Uterus (tissue), 4 donors: Measurements from ENCODE around the gene NOS1AP. TPM values are rescaled to one million over a fixed set of nuclear protein-coding genes. Genes with fewer than 3 reads are reported as not detected.

Experiments used
- DNase-seq, 2 donors: peaks; one replicate each; pipeline ENCODE4 v3.0.0-alpha.2; 2019 to 2020
- H3K27ac ChIP-seq, 2 donors: fragments of 200-600 bp; sonication (generic); 1 replicate in 1 of 2; 2 replicates in 1 of 2; pipeline ENCODE4 v1.5.1; 2016 to 2018
- H3K27me3 ChIP-seq, 2 donors: fragments of 200-600 bp; sonication (generic); one replicate each; pipeline ENCODE4 v1.5.1; 2018 to 2019; ENCODE audit warnings: control low read depth in 1 of 2
- H3K36me3 ChIP-seq, 2 donors: fragments of 200-600 bp; sonication (generic); one replicate each; pipeline ENCODE4 v1.5.1; 2019; ENCODE audit warnings: control low read depth in 1 of 2
- H3K4me1 ChIP-seq, 2 donors: fragments of 200-600 bp; sonication (generic); one replicate each; pipeline ENCODE4 v1.5.1; 2018 to 2019; ENCODE audit warnings: control low read depth in 1 of 2
- H3K4me3 ChIP-seq, 2 donors: fragments of 200-600 bp; sonication (generic); 1 replicate in 1 of 2; 2 replicates in 1 of 2; pipeline ENCODE4 v1.5.1; 2018 to 2019; ENCODE audit warnings: mild to moderate bottlenecking in 1 of 2
- H3K9me3 ChIP-seq, 2 donors: fragments of 200-600 bp; sonication (generic); one replicate each; pipeline ENCODE4 v1.5.1; 2019; ENCODE audit warnings: control low read depth in 1 of 2
- CTCF ChIP-seq, 4 experiments: fragments of 200-600 bp in 2 of 4; fragments of 450-650 bp in 2 of 4; sonication (generic) in 2 of 4; IDR thresholded peaks; one replicate each; pipeline ENCODE4 v1.5.1; 2016 to 2019; ENCODE audit warnings: antibody characterized with exemption in 4 of 4, mild to moderate bottlenecking in 2 of 4, moderate library complexity in 1 of 4
- POLR2A ChIP-seq, 2 donors: fragments of 450-650 bp; IDR thresholded peaks; one replicate each; pipeline ENCODE4 v1.6.1; 2016; ENCODE audit warnings: antibody characterized with exemption in 2 of 2, mild to moderate bottlenecking in 1 of 2, moderate library complexity in 1 of 2
- intact Hi-C: fragments of 100-400 bp; cut with DNase I; formaldehyde crosslinking; loops from one replicate; pipeline ENCODE4 v1.15.1; 2023; ENCODE audit warnings: low total_unique reads
- total RNA-seq, 4 donors: library from RNA; depleted of rRNA in 3 of 4; stranded (reverse); fragments of >200 nt in 3 of 4; gene quantifications; one replicate each; pipeline versions ENCODE4 v1.1.0 to v1.2.4, GENCODE V29; 2014 to 2023
- donor health status: DM: yes; HTN: yes; CAD: no.

Gene NOS1AP
- total RNA-seq, 4 donors from 2014 or later = under 0.01 to 5.3 (median 1.9) TPM; not detected in 1

DNA sequence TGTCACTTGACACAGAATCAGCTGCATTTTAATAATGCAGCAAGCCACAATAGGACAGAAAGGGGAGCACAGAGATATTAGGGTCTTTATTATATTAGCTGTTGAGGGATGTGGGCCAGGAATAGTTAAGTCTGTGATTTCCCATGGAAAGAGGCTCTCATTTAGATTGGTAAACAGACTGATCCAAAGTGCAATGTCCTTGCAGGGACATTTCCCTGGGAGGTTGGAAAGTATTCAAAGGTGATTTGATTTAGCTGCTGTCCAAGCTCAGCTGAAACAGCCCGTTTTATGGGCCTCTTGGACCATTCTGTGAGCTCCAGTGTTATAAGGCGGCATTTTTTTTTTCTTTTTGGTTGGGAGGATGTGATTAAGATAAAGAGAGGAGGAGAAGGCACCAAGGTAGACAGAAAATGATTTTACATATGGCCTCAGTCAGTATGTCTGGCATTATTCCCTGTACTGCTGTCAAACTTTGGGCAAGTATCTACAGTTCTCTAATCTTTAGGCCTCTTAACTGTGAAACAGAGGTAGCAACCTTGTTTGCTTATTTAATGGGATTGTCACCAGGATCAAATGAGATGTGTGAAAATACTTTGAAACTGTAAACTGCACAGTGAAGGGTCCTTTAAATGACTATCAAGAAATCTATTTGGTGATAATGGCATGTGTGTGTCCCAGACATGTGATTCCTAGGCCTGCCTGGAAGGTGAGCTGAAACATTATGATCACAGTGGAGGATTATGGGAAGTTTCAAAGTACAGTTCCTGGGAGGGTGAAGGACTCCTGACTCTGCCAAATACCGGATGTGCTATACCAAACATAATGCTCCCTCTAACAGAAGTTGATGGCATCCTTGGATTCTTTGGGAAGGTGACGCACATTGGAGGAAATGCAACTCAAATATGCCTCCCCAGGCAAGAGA, 62.2 kb downstream of the NOS1AP start:
- TF ChIP-seq CTCF (IDR thresholded peaks at IDR 0.05) (no peak), POLR2A (IDR thresholded peaks at IDR 0.05) (no peak)
- DNase-seq = no peak
- Histone ChIP-seq H3K27ac (no peak overlapping the region), H3K4me3 (no peak overlapping the region), H3K36me3 (no peaks in the 10 kb centered on the region), H3K27me3 (no peaks in the 10 kb centered on the region), H3K9me3 (no peaks in the 10 kb centered on the region), H3K4me1 (no peaks in the 10 kb centered on the region)
- intact Hi-C loops = no loop called here

GRCh38 chr1:162133566-162133965, 64.1 kb downstream of the NOS1AP start:
- no peaks in the 10 kb centered on the region for H3K27me3 ChIP-seq
- no peak overlapping the region for H3K4me3 ChIP-seq
- no peak for DNase-seq
- TF ChIP-seq POLR2A (IDR thresholded peaks at IDR 0.05) (no peak), CTCF (IDR thresholded peaks at IDR 0.05) (no peak)
- no peaks in the 10 kb centered on the region for H3K9me3 ChIP-seq
- no peak overlapping the region for H3K27ac ChIP-seq
- H3K36me3 ChIP-seq = no peaks in the 10 kb centered on the region
- intact Hi-C loops = no loop called here
- no peaks in the 10 kb centered on the region for H3K4me1 ChIP-seq

DNA sequence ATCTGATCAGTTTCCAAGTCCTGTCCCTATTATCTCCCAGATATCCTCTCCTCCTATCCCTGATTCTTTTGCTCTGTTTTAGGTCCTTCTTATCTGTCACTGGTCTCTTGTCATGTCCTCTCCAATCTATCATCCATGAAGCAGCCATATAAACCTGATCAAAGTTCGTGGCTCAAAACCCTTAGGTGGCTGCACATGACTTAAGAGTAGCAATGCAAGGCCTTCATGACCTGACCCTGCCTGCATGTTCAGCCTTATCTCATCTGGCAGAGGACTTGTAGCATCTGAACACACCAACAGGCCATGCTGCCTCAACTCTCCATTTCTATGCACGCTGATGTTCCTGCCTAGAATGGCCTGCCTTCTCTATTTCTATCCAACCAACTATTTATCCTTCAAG, 65.2 kb downstream of the NOS1AP start:
- no peak for DNase-seq
- no peaks in the 10 kb centered on the region for H3K27me3 ChIP-seq
- TF ChIP-seq CTCF (IDR thresholded peaks at IDR 0.05) (no peak), POLR2A (IDR thresholded peaks at IDR 0.05) (no peak)
- no peak overlapping the region for H3K4me3 ChIP-seq
- H3K27ac ChIP-seq = no peak overlapping the region
- no peaks in the 10 kb centered on the region for H3K9me3 ChIP-seq
- intact Hi-C loops = no loop called here
- H3K4me1 ChIP-seq = no peaks in the 10 kb centered on the region
- no peaks in the 10 kb centered on the region for H3K36me3 ChIP-seq

GRCh38 chr1:162135271-162135775, 65.8 kb downstream of the NOS1AP start:
- no peak overlapping the region for H3K27ac ChIP-seq
- H3K9me3 ChIP-seq = no peaks in the 10 kb centered on the region
- no peaks in the 10 kb centered on the region for H3K27me3 ChIP-seq
- no peak overlapping the region for H3K4me3 ChIP-seq
- H3K36me3 ChIP-seq = no peaks in the 10 kb centered on the region
- no peak for TF ChIP-seq CTCF (IDR thresholded peaks at IDR 0.05)
- no peak for TF ChIP-seq POLR2A (IDR thresholded peaks at IDR 0.05)
- intact Hi-C loops = no loop called here
- DNase-seq = no peak
- no peaks in the 10 kb centered on the region for H3K4me1 ChIP-seq

DNA sequence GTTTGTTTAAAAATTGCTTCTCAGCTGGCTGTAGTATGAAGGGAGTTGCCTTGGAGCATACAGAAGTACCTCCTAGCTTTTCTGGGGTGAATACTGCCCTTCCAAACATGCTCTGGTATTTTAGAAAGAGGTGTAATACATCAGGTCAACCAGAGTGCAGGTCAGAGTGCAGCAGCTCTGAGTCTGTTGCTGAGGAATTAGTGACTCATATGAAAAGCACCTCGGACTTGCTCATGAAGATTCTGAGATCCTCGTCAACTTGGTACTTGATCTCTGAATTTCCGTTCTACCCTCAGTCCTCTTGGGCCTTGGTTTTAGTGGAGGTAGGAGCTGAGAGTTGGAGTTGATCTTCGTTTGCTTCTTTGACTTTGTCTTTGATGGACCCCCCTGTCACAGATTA, 67.3 kb downstream of the NOS1AP start:
- Histone ChIP-seq H3K4me1 (no peaks in the 10 kb centered on the region), H3K27me3 (no peaks in the 10 kb centered on the region)
- no peak for DNase-seq

More for the DNA sequence above, 67.3 kb downstream of the NOS1AP start:
- Histone ChIP-seq H3K36me3 (no peaks in the 10 kb centered on the region), H3K4me3 (no peak overlapping the region), H3K27ac (no peak overlapping the region), H3K9me3 (no peaks in the 10 kb centered on the region)
- TF ChIP-seq CTCF (IDR thresholded peaks at IDR 0.05) (no peak), POLR2A (IDR thresholded peaks at IDR 0.05) (no peak)
- intact Hi-C loops = no loop called here
